DOHH2 (cell line): ENCODE data around the gene GRID1.

Source experiments
- CTCF ChIP-seq: fragments of 200-600 bp; sonication (generic); IDR thresholded peaks from one replicate; pipeline ENCODE4 v1.5.1; 2014; ENCODE audit warnings: antibody characterized with exemption, mild to moderate bottlenecking, low read depth, low read length; ENCODE audit not compliant: poor library complexity, severe bottlenecking
- EZH2phosphoT487 ChIP-seq: fragments of 200-600 bp; sonication (generic); IDR thresholded peaks from 2 replicates; pipeline ENCODE4 v1.6.1; 2017; ENCODE audit warnings: borderline replicate concordance, mild to moderate bottlenecking, antibody characterized with exemption, low read length, moderate library complexity, mixed read lengths

GRCh38 chr10:86107131-86107530 lies 259.5 kb downstream of the GRID1 start:
- TF ChIP-seq CTCF, result no peak
- TF ChIP-seq EZH2phosphoT487, result no peak
